ENCODE measurements around the gene CLEC9A. TPM values are rescaled to one million over a fixed set of nuclear protein-coding genes. Genes with fewer than 3 reads are reported as not detected.

CLEC9A gene
- total and polyA plus RNA-seq, 2 experiments from 2014 or later, result not detected

- H3K36me3 ChIP-seq (ENCODE audit: low read depth), result no peaks in the 10 kb centered on the region
Observed at GRCh38 chr12:10094646-10095395, 64.3 kb downstream of the CLEC9A start.

GRCh38 chr12:10095971-10096370 lies 65.5 kb downstream of the CLEC9A start:
- WGBS, 2 experiments (ENCODE audit: low coverage in 1 of 2, low lambda C conversion rate in 2 of 2, missing lambda C conversion rate in 2 of 2), result 94 to 96% methylated on average over 3 of the region's 3 CpGs
- no peaks in the 10 kb centered on the region for H3K79me2 ChIP-seq (ENCODE audit: insufficient read depth)
- peaks cover 7% of the 10 kb centered on the region; the same call in 1 of the 2 replicates for H3F3A ChIP-seq (ENCODE audit: insufficient read depth)
- H3K27ac ChIP-seq, result no peak overlapping the region
- H3K4me2 ChIP-seq (ENCODE audit: unreplicated experiment), result no peak overlapping the region
- no peak for TF ChIP-seq EZH2 (IDR thresholded peaks at IDR 0.05; ENCODE audit: insufficient read depth, poor library complexity, severe bottlenecking)
- no peak for TF ChIP-seq EZH2phosphoT487 (IDR thresholded peaks at IDR 0.05; ENCODE audit: insufficient read depth, low read depth)
- H3K9me2 ChIP-seq (ENCODE audit: insufficient read depth), result no peaks in the 10 kb centered on the region
- no peaks in the 10 kb centered on the region for H3K27me3 ChIP-seq (replicated peaks; ENCODE audit: insufficient read depth)
- no peak for DNase-seq
- H4K20me1 ChIP-seq (ENCODE audit: insufficient read depth), result no peaks in the 10 kb centered on the region
- H3K9ac ChIP-seq, result no peak overlapping the region
- no peak overlapping the region for H3K4me3 ChIP-seq
- no peaks in the 10 kb centered on the region for H3K36me3 ChIP-seq (ENCODE audit: low read depth)
- no peaks in the 10 kb centered on the region for H3K9me3 ChIP-seq (ENCODE audit: low read depth)
- in situ Hi-C loops (cut with MboI), result no loop called here
- H2AFZ ChIP-seq, result no peak overlapping the region
- H3K4me1 ChIP-seq (ENCODE audit: insufficient read depth), result 0 out of 2 replicates have a peak, but pooled peaks cover 4% of the 10 kb centered on the region

More at GRCh38 chr12:10094646-10095395, 64.3 kb downstream of the CLEC9A start:
- Histone ChIP-seq H3K27me3 (replicated peaks; ENCODE audit: insufficient read depth) (no peaks in the 10 kb centered on the region), H3K79me2 (ENCODE audit: insufficient read depth) (no peaks in the 10 kb centered on the region), H4K20me1 (ENCODE audit: insufficient read depth) (no peaks in the 10 kb centered on the region), H3K4me2 (ENCODE audit: unreplicated experiment) (no peak overlapping the region), H2AFZ (no peak overlapping the region), H3K9me3 (ENCODE audit: low read depth) (no peaks in the 10 kb centered on the region), H3K9ac (no peak overlapping the region), H3K9me2 (ENCODE audit: insufficient read depth) (no peaks in the 10 kb centered on the region), H3F3A (ENCODE audit: insufficient read depth) (no peaks in the 10 kb centered on the region), H3K27ac (no peak overlapping the region), H3K4me3 (no peak overlapping the region), H3K4me1 (ENCODE audit: insufficient read depth) (no peaks in the 10 kb centered on the region)
- TF ChIP-seq EZH2phosphoT487 (IDR thresholded peaks at IDR 0.05; ENCODE audit: insufficient read depth, low read depth), result no peak
- TF ChIP-seq EZH2 (IDR thresholded peaks at IDR 0.05; ENCODE audit: insufficient read depth, poor library complexity, severe bottlenecking), result no peak
- in situ Hi-C loops (cut with MboI), result no loop called here
- DNase-seq, result no peak
- WGBS, 2 experiments (ENCODE audit: low coverage in 1 of 2, low lambda C conversion rate in 2 of 2, missing lambda C conversion rate in 2 of 2), result 70 to 71% methylated on average over 4 of the region's 4 CpGs

DNA sequence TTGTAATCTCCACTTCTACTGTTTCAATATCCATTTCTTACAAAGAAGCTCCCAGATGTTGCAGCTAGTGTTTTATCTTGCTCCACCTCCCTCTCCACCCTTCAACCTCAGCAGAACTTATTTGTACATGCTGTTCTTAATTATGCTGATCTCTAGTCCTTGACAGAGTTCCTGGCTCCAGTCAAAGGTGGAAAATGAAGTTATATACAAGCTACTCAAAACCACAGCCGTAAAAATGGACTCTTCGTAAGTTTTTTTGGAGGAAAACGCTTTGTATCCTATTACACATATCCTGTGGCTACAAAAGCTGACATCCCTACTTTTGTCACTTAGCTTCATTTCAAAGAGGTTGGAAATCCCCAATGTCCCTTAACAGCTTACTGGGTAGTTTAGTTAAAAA lies 67.0 kb downstream of the CLEC9A start:
- in situ Hi-C loops (cut with MboI), result no loop called here
- H3K9me2 ChIP-seq (ENCODE audit: insufficient read depth), result no peaks in the 10 kb centered on the region
- H3F3A ChIP-seq (ENCODE audit: insufficient read depth), result peaks cover 19% of the 10 kb centered on the region
- H4K20me1 ChIP-seq (ENCODE audit: insufficient read depth), result no peaks in the 10 kb centered on the region
- no peak overlapping the region for H3K4me3 ChIP-seq
- DNase-seq, result peak; percentile 8
- H3K36me3 ChIP-seq (ENCODE audit: low read depth), result no peaks in the 10 kb centered on the region
- H3K9ac ChIP-seq, result no peak overlapping the region
- TF ChIP-seq EZH2phosphoT487 (IDR thresholded peaks at IDR 0.05; ENCODE audit: insufficient read depth, low read depth) (no peak), EZH2 (IDR thresholded peaks at IDR 0.05; ENCODE audit: insufficient read depth, poor library complexity, severe bottlenecking) (no peak)
- no peak overlapping the region for H3K27ac ChIP-seq
- peak overlapping the region; percentile 38; the same call in 1 of the 2 replicates for H2AFZ ChIP-seq
- no peaks in the 10 kb centered on the region for H3K9me3 ChIP-seq (ENCODE audit: low read depth)
- H3K79me2 ChIP-seq (ENCODE audit: insufficient read depth), result no peaks in the 10 kb centered on the region
- H3K4me2 ChIP-seq (ENCODE audit: unreplicated experiment), result no peak overlapping the region
- H3K4me1 ChIP-seq (ENCODE audit: insufficient read depth), result peaks cover 15% of the 10 kb centered on the region
- WGBS, 2 experiments (ENCODE audit: low coverage in 1 of 2, low lambda C conversion rate in 2 of 2, missing lambda C conversion rate in 2 of 2), result 30 to 32% methylated on average over 3 of the region's 3 CpGs
- no peaks in the 10 kb centered on the region for H3K27me3 ChIP-seq (replicated peaks; ENCODE audit: insufficient read depth)

DNA sequence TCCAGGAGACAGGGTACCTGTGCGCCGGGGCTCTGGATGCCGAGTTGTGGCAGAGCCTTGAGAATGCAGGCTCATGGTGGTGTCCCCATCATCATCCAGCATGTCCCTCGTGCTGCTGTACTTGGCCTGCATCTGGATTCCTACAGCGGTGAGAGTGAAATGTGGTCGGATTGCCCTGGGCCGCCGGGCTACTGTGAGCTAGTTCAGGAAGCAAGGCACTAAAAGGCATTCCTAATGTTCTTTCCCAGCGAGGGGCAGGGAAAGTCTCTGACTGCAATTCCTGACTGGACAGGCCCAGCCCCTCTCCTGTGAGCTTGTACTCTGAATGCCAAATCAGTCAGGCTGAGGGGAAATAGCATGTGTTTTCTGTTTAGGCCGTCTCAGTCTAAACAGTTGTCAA lies 68.3 kb downstream of the CLEC9A start, which contains the start of gene CLEC1A:
Gene CLEC1A, minus strand, starts transcription at position 195 of the 400 bp plus-strand sequence. Its CDS starts 63 bp downstream, at position 132.
- no peak for TF ChIP-seq EZH2 (IDR thresholded peaks at IDR 0.05; ENCODE audit: insufficient read depth, poor library complexity, severe bottlenecking)
- no peak for TF ChIP-seq EZH2phosphoT487 (IDR thresholded peaks at IDR 0.05; ENCODE audit: insufficient read depth, low read depth)
- H3F3A ChIP-seq (ENCODE audit: insufficient read depth), result peaks cover 19% of the 10 kb centered on the region
- H3K36me3 ChIP-seq (ENCODE audit: low read depth), result no peaks in the 10 kb centered on the region
- no peak within 1 kb of the TSS for H3K27ac ChIP-seq
- in situ Hi-C loops (cut with MboI), result no loop called here
- no peaks in the 10 kb centered on the region for H3K27me3 ChIP-seq (replicated peaks; ENCODE audit: insufficient read depth)
- no peak within 1 kb of the TSS for H3K4me3 ChIP-seq
- no peak within 1 kb of the TSS for H3K9ac ChIP-seq
- peak within 1 kb of the TSS; percentile 26; the same call in 1 of the 2 replicates for H2AFZ ChIP-seq
- WGBS, 2 experiments (ENCODE audit: low coverage in 1 of 2, low lambda C conversion rate in 2 of 2, missing lambda C conversion rate in 2 of 2), result 61 to 65% methylated on average over 10 of the region's 10 CpGs
- no peaks in the 10 kb centered on the region for H3K9me2 ChIP-seq (ENCODE audit: insufficient read depth)
- H3K4me1 ChIP-seq (ENCODE audit: insufficient read depth), result peaks cover 15% of the 10 kb centered on the region
- no peaks in the 10 kb centered on the region for H4K20me1 ChIP-seq (ENCODE audit: insufficient read depth)
- no peak within 1 kb of the TSS for H3K4me2 ChIP-seq (ENCODE audit: unreplicated experiment)
- no peaks in the 10 kb centered on the region for H3K9me3 ChIP-seq (ENCODE audit: low read depth)
- no peak for DNase-seq
- no peaks in the 10 kb centered on the region for H3K79me2 ChIP-seq (ENCODE audit: insufficient read depth)

Measured in GM23248 (cell line).